GM19239 (cell line): ENCODE measurements around the gene CNTD1.
"Not testable (repeated sequence)": the region's sequence is repeated elsewhere in the genome, so short reads cannot be mapped to it uniquely, and the experiment has no call there.

Experiments
- DNase-seq: peaks from one replicate; pipeline ENCODE4 v3.0.0; 2011; ENCODE audit warnings: low spot score; ENCODE audit not compliant: insufficient read length
- FAIRE-seq: peaks from 2 replicates; lab custom pipeline; 2011; peaks lifted over from hg19 to GRCh38; lab: Jason Lieb, UNC

The CNTD1 gene

DNA sequence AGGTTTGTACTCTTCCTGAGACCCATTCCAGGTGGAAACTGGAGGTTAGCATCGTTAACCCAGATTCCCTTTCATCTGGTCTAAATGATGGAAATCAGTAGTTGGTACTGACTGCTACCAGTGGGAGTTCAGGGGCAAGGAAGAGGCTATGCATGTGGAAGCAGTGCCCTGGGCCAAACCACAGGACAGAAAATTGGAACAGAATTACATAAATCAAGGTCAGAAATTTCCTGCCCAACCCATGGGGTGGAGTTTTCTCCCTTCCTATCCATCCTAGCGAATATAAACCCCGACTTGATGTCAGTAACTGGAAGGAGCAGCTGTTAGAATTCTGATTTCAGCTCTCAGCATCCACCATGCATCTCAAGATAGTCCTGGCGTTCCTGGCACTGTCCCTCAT is 45.6 kb downstream of the CNTD1 start, which contains the start of gene AOC2:
TSS of gene AOC2 (plus strand) at position 310 of the 400 bp plus-strand sequence. CDS start at position 357, 47 bp downstream.
- no peak for DNase-seq
- FAIRE-seq = no peak

DNA sequence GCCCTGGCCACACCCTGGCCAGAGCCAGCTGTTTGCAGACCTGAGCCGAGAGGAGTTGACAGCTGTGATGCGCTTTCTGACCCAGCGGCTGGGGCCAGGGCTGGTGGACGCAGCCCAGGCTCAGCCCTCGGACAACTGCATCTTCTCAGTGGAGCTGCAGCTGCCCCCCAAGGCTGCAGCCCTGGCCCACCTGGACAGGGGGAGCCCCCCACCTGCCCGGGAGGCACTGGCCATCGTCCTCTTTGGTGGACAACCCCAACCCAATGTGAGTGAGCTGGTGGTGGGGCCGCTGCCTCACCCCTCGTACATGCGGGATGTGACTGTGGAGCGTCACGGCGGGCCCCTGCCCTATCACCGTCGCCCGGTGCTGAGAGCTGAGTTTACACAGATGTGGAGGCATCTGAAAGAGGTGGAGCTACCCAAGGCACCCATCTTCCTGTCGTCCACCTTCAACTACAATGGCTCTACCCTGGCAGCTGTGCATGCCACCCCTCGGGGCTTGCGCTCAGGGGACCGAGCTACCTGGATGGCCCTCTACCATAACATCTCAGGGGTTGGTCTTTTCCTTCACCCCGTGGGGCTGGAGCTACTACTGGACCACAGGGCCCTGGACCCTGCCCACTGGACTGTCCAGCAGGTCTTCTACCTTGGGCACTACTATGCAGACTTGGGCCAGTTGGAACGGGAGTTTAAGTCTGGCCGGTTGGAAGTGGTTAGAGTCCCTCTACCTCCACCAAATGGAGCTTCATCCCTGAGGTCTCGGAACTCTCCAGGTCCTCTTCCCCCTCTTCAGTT is 46.3 kb downstream of the CNTD1 start:
- DNase-seq = no peak
- FAIRE-seq = no peak

DNA sequence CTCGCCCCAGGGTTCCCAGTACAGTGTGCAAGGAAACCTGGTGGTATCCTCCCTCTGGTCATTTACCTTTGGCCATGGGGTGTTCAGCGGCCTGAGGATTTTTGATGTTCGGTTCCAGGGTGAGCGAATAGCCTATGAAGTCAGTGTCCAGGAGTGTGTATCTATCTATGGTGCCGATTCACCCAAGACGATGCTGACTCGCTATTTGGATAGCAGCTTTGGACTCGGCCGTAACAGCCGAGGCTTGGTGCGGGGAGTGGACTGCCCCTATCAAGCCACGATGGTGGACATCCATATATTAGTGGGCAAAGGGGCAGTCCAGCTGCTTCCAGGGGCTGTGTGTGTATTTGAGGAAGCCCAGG is 46.9 kb downstream of the CNTD1 start:
- DNase-seq (no peak), FAIRE-seq (no peak)

DNA sequence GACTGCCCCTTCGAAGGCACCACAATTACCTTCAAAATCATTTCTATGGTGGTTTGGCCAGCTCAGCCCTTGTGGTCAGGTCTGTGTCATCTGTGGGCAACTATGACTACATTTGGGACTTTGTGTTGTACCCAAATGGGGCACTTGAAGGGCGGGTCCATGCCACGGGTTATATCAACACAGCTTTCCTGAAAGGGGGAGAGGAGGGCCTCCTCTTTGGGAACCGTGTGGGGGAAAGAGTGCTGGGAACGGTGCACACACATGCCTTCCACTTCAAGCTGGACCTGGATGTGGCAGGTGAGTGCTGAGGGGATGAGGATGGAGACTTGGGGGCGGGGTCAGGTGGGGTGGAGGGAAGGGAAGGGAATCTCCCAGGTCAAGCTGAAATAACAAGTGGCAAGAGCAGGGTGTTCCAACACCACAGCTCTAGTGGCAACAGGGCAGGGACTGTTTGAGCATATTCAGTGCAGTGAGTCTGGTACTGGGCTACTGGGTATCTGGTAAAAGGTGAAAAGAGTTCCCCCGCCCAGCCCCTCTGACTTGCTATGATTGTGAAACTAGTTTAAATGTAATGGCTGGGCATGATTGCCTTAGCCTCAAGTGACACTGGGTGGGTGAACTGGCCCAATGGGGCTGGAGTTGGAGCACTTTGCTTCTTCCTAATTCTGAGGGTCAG is 47.4 kb downstream of the CNTD1 start:
- FAIRE-seq = no peak

DNA sequence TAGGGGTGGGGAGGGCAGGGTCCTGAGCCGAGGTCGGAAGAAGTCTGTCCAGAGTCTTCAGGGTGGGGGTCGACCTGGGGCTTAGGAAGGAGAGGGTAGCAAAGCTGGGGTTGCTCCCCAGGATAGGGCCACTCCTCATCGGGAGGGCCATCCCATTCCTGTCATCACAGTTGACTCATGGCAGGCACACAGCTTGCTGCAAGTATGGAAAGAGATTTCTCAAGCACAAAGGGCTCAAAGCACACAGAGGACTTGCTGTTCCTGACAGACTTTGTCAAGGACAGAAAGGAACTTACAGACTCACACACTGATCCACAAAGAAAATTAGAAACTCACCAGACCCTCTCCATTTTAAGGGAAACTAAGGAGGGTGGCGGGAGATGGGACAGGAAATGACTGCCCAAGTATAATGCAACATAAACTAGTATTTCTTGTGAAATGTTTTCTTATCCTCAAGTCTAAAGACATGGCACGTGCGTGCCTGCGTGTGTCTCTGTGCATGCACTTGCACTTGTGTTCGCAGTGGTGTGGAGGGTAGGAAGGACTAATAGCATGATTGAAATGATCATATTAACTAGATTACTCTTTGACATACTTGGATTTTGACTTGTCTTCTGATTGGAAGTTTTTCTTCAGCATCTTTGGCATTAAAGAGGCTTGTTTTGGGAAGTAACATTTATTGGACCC is 48.1 kb downstream of the CNTD1 start:
- FAIRE-seq (no peak), DNase-seq (no peak)

More for the DNA sequence above, 47.4 kb downstream of the CNTD1 start:
- no peak for DNase-seq

DNA sequence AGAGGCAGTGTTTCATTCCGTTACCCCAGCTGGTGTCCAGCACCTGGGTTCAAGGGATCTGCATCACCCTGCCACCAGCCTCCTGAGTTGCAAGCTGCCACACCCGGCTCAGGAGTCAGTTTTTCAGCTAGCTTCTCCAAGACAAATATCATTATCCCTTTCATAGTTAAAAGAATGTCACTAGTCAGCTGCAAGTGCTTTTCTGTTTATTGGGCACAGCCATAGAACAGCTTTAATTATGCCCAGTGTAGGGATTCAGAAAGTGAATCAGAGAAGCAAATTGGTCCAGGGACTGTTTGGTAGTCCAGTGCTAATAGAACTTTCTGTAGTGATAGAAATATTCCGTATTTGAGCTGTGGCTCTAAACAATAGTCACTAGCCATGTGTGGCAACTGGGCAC is 49.4 kb downstream of the CNTD1 start:
- FAIRE-seq (no peak), DNase-seq (no peak)

DNA sequence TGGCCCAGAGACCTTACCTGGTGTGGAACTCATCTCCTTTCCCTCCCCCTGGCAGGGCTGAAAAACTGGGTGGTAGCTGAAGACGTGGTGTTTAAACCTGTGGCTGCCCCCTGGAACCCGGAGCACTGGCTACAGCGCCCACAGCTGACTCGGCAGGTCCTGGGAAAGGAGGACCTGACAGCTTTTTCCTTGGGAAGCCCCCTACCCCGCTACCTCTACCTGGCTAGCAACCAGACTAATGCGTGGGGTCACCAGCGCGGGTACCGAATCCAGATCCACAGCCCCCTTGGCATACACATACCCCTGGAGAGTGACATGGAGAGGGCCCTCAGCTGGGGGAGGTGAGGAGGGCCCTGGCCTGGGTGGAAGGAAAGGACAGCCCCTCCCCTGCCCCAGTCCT is 50.4 kb downstream of the CNTD1 start:
- FAIRE-seq (no peak), DNase-seq (no peak)

DNA sequence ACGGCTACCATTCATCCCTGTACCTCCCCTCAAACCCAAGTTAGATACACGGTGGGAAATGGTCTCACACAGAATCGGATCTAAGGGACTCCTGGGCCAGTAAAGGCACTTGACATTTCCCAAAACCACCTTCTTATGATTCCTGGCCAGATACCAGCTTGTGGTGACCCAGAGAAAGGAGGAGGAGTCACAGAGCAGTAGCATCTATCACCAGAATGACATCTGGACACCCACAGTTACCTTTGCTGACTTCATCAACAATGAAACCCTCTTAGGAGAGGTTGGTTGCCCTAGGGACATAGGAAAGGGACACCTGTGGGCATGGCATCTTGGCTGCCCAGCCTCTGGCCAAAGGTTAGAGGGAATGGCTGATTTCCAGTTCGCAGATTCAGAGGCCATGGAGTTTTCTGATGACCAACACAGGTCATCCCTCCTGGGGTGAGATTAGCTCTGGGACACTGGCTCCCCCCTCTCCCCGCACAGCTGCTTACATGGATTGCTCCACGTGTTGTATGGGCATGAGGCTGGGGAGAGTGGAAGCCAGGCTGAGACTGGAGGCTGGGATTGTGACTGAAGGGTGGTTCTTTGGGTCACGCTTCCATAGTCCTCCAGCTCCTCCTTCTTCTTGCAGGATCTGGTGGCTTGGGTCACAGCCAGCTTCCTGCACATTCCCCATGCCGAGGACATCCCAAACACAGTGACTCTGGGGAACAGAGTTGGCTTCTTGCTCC is 51.0 kb downstream of the CNTD1 start:
- DNase-seq = no peak

DNA sequence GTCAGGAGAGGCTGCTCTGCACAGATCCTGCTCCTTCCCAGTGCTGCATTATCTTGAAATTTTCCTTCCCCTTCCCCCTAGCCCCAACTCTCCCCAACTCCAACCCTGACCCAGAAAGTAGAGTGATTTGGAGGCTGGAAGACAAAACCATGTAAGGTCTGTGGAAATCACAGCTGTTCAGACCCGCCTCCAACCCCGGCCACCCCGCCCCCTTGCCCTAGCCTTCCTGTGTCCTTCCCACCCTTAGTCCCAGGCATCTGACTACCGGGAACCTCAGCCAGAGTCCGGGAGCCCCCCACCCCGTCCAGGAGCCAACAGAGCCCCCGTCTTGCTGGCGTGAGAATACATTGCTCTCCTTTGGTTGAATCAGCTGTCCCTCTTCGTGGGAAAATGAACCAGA is 52.3 kb downstream of the CNTD1 start, which contains the start of gene AOC3:
TSS of gene AOC3 (plus strand) at position 246 of the 400 bp plus-strand sequence. CDS start at position 391, 145 bp downstream.
- no peak for FAIRE-seq
- no peak for DNase-seq

More for the DNA sequence above, 51.0 kb downstream of the CNTD1 start:
- no peak for FAIRE-seq

DNA sequence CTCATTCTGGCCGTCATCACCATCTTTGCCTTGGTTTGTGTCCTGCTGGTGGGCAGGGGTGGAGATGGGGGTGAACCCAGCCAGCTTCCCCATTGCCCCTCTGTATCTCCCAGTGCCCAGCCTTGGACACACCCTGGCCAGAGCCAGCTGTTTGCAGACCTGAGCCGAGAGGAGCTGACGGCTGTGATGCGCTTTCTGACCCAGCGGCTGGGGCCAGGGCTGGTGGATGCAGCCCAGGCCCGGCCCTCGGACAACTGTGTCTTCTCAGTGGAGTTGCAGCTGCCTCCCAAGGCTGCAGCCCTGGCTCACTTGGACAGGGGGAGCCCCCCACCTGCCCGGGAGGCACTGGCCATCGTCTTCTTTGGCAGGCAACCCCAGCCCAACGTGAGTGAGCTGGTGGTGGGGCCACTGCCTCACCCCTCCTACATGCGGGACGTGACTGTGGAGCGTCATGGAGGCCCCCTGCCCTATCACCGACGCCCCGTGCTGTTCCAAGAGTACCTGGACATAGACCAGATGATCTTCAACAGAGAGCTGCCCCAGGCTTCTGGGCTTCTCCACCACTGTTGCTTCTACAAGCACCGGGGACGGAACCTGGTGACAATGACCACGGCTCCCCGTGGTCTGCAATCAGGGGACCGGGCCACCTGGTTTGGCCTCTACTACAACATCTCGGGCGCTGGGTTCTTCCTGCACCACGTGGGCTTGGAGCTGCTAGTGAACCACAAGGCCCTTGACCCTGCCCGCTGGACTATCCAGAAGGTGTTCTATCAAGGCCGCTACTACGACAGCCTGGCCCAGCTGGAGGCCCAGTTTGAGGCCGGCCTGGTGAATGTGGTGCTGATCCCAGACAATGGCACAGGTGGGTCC is 52.9 kb downstream of the CNTD1 start:
- DNase-seq, FAIRE-seq: not testable (repeated sequence)

DNA sequence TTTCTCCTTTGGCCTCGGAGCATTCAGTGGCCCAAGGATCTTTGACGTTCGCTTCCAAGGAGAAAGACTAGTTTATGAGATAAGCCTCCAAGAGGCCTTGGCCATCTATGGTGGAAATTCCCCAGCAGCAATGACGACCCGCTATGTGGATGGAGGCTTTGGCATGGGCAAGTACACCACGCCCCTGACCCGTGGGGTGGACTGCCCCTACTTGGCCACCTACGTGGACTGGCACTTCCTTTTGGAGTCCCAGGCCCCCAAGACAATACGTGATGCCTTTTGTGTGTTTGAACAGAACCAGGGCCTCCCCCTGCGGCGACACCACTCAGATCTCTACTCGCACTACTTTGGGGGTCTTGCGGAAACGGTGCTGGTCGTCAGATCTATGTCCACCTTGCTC is 53.7 kb downstream of the CNTD1 start:
- no peak for FAIRE-seq
- DNase-seq = no peak

DNA sequence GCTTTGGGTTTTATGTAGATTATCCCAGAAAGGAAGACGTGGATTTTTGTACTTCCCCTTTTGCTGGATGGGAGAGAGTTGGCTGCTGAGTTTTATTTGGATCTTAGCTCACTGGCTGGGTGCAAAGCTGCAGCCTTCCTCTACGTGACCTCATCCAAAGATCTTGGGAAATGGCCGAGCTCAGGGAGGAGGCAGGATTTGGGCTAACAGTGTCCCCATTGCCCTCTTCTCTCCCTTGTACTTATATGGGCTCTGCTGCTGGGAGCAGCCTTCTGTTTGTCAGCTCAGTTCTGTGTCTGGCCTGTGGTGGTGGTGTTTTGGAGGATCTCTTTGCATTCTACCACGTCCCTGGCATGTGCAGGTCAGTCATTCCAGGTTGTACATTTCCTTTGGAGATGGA is 54.3 kb downstream of the CNTD1 start:
- DNase-seq (no peak), FAIRE-seq (no peak)

DNA sequence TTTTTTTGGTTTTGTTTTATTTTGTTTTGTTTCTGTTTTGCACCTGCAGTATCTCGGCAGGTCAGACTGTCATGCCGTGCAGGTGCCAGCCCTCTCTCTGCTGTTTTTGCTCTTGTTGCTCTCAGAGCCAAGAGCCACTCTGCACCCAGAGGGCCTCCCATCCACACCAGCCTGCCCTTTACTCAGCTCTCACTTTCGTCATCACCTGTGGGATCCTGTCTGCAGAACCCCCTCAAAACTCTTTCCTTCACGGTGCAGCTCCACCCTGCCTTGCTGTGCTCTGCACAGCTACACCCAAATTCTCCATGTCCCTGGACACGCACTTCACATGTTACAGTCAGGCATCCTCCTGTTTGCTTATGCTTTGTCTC is 54.9 kb downstream of the CNTD1 start:
- no peak for FAIRE-seq
- no peak for DNase-seq

DNA sequence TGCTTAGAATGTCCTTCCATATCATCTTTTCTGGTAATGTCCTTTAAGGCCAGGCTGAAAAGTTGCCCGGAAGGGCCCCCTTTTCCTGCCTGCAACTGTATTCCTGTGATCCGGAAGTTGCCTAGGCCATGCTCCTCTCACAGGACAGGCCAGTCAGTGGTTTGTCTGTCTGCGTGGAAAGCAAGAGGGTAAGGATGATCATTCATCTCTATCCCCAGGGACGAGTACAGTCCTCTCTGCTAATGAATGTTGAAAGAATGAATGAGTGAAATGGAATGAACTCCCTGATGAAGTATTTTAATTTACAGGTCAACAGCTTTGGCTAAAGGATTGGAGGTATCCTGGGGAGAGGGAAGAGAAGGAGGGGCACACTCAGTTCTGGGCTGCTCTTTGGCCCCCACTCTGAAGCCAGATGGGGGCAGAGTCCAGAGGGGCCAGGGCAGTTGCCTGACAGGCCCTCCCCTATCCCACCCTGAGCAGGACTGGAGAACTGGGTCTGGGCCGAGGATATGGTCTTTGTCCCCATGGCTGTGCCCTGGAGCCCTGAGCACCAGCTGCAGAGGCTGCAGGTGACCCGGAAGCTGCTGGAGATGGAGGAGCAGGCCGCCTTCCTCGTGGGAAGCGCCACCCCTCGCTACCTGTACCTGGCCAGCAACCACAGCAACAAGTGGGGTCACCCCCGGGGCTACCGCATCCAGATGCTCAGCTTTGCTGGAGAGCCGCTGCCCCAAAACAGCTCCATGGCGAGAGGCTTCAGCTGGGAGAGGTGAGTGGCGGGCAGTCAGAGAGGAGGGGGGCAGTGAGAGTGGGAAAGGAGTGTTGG is 55.5 kb downstream of the CNTD1 start:
- DNase-seq (no peak), FAIRE-seq (no peak)

DNA sequence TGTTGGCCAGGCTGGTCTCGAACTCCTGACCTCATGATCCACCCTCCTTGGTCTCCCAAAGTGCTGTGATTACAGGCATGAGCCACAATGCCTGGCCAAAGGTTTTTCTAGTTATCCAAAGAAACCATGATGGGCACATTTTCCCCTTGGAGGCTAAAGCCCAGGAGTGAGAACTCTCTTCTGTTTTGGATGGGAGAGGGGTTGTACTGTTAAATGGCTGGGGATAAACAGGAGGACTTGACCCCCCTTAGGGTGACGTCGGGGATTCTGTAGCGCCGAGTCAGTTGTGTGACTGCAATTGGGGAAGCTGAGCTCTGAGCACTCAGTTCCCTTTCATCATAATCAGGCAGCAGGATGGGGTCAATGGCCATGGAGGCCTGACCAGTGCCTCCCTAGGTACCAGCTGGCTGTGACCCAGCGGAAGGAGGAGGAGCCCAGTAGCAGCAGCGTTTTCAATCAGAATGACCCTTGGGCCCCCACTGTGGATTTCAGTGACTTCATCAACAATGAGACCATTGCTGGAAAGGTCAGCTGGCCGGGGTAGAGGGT is 56.5 kb downstream of the CNTD1 start:
- DNase-seq = no peak

DNA sequence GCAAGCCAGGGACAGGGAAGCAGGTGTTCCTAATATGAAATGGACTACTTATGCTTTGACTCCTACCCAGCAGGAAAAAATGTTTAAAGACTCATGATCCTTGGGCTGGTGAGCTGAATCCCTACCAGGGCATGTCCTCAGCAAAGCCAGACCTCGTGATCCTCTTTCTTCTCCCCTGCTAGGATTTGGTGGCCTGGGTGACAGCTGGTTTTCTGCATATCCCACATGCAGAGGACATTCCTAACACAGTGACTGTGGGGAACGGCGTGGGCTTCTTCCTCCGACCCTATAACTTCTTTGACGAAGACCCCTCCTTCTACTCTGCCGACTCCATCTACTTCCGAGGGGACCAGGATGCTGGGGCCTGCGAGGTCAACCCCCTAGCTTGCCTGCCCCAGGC is 57.4 kb downstream of the CNTD1 start:
- not testable (repeated sequence) for FAIRE-seq, DNase-seq

More for the DNA sequence above, 56.5 kb downstream of the CNTD1 start:
- FAIRE-seq = no peak

DNA sequence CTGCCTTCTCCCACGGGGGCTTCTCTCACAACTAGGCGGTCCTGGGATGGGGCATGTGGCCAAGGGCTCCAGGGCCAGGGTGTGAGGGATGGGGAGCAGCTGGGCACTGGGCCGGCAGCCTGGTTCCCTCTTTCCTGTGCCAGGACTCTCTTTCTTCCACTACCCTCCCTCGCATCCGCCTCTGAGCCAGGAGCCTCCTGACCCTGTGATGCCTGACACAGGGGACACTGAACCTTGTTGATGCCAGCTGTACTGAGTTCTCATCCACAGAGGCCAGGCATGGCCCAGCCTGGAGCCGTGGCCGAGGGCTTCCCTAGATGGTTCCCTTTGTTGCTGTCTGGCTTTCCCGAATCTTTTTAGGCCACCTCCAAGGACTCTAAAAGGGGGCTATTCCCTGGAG is 57.9 kb downstream of the CNTD1 start:
- FAIRE-seq, DNase-seq: not testable (repeated sequence)

DNA sequence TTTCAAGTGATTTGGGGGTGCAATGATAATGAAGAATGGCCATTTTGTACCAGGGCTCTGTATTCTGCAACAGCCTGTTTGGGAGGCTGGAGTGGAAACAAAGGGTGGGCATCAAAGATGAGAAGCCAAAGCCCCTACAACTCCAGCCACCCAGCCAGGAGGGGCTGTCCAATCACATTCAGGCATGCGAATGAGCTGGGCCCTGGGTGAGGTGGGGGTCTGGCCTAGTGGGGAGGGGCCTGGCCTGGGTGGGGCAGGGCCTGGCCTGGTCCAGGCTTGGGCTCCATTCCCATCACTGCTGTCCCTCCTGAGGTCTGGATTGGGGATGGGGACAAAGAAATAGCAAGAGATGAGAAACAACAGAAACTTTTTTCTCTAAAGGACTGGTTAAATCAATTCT is 58.7 kb downstream of the CNTD1 start:
- DNase-seq = no peak
- FAIRE-seq = no peak
